OCI-LY1 (cell line): ENCODE data around the gene GSTM2.

Experiments used
- H2AFZ ChIP-seq: fragments of 200-600 bp; sonication (generic), shearing (Covaris generic); 2 replicates; pipeline ENCODE4 v1.6.0; 2014; ENCODE audit warnings: antibody characterized with exemption, mild to moderate bottlenecking, low read length
- H3F3A ChIP-seq: fragments of 200-600 bp; sonication (generic), shearing (Covaris generic); 2 replicates; pipeline ENCODE4 v1.6.0; 2014; ENCODE audit warnings: mild to moderate bottlenecking, antibody characterized with exemption, low read length, moderate library complexity; ENCODE audit not compliant: insufficient read depth
- H3K27ac ChIP-seq: fragments of 200-600 bp; sonication (generic); 2 replicates; pipeline ENCODE4 v1.5.1; 2014; ENCODE audit warnings: low read length, mixed run types, mild to moderate bottlenecking, low read depth; ENCODE audit not compliant: poor library complexity, severe bottlenecking
- H3K27me3 ChIP-seq: fragments of 200-600 bp; sonication (generic); 2 replicates; pipeline ENCODE4 v1.6.0; 2014; ENCODE audit warnings: antibody characterized with exemption, mild to moderate bottlenecking, low read length, moderate library complexity; ENCODE audit not compliant: insufficient read depth
- H3K36me3 ChIP-seq: fragments of 200-600 bp; sonication (generic); 2 replicates; pipeline ENCODE4 v1.6.1; 2014; ENCODE audit warnings: mild to moderate bottlenecking, antibody characterized with exemption, low read length, moderate library complexity, mixed read lengths; ENCODE audit not compliant: insufficient read depth
- H3K4me1 ChIP-seq: fragments of 200-600 bp; sonication (generic); 2 replicates; pipeline ENCODE4 v1.5.1; 2014; ENCODE audit warnings: mild to moderate bottlenecking, low read length, moderate library complexity; ENCODE audit not compliant: insufficient read depth, severe bottlenecking
- H3K4me2 ChIP-seq: fragments of 200-600 bp; sonication (generic), shearing (Covaris generic); 2 replicates; pipeline ENCODE4 v1.6.1; 2014; ENCODE audit warnings: low read length
- H3K4me3 ChIP-seq: fragments of 200-600 bp; sonication (generic); 2 replicates; pipeline ENCODE4 v1.5.1; 2014; ENCODE audit warnings: low read length, low read depth, mild to moderate bottlenecking, mixed read lengths; ENCODE audit not compliant: poor library complexity, severe bottlenecking
- H3K79me2 ChIP-seq: fragments of 200-600 bp; shearing (Covaris generic); 2 replicates; pipeline ENCODE4 v1.6.1; 2016; ENCODE audit warnings: mixed run types, low read length, mixed read lengths; ENCODE audit not compliant: insufficient read depth
- H3K9ac ChIP-seq: fragments of 200-600 bp; sonication (generic), shearing (Covaris generic); 2 replicates; pipeline ENCODE4 v1.6.1; 2014; ENCODE audit warnings: mild to moderate bottlenecking, low read length, mixed read lengths
- H3K9me2 ChIP-seq: fragments of 200-600 bp; sonication (generic), shearing (Covaris generic); 2 replicates; pipeline ENCODE4 v1.6.1; 2014; ENCODE audit warnings: low read depth, mild to moderate bottlenecking, low read length, mixed read lengths
- H3K9me3 ChIP-seq: fragments of 200-600 bp; shearing (Covaris generic); 2 replicates; pipeline ENCODE4 v1.6.1; 2014; ENCODE audit warnings: low read length, mixed read lengths
- H4K20me1 ChIP-seq: fragments of 200-600 bp; sonication (generic), shearing (Covaris generic); 2 replicates; pipeline ENCODE4 v1.6.0; 2016; ENCODE audit warnings: mild to moderate bottlenecking, low read length; ENCODE audit not compliant: insufficient read depth
- CTCF ChIP-seq: fragments of 200-600 bp; sonication (generic), shearing (Covaris generic); IDR thresholded peaks from 2 replicates; pipeline ENCODE4 v1.5.1; 2017; ENCODE audit warnings: mild to moderate bottlenecking, antibody characterized with exemption, low read length, moderate library complexity, mixed read lengths
- EZH2 ChIP-seq: fragments of 200-600 bp; sonication (generic), shearing (Covaris generic); IDR thresholded peaks from 2 replicates; pipeline ENCODE4 v1.8.0; 2017; ENCODE audit warnings: borderline replicate concordance, mixed run types, mild to moderate bottlenecking, antibody characterized with exemption, low read length, moderate library complexity, mixed read lengths

The GSTM2 gene

GRCh38 chr1:109642626-109643025, 25.2 kb upstream of the GSTM2 start:
- H3K27me3 ChIP-seq, result no peaks in the 10 kb centered on the region
- TF ChIP-seq EZH2 (no peak), CTCF (no peak)
- no peaks in the 10 kb centered on the region for H3K79me2 ChIP-seq
- no peak overlapping the region for H3K4me2 ChIP-seq
- no peaks in the 10 kb centered on the region for H3K36me3 ChIP-seq
- H3K9me2 ChIP-seq, result no peaks in the 10 kb centered on the region
- no peak overlapping the region for H3K27ac ChIP-seq
- no peak overlapping the region for H3K4me3 ChIP-seq
- no peaks in the 10 kb centered on the region for H3K9me3 ChIP-seq
- H3F3A ChIP-seq, result no peaks in the 10 kb centered on the region
- H3K4me1 ChIP-seq, result no peaks in the 10 kb centered on the region
- H4K20me1 ChIP-seq, result no peaks in the 10 kb centered on the region
- H2AFZ ChIP-seq, result no peak overlapping the region
- H3K9ac ChIP-seq, result no peak overlapping the region

GRCh38 chr1:109643385-109644230, 24.2 kb upstream of the GSTM2 start:
- Histone ChIP-seq H3K9me3 (no peaks in the 10 kb centered on the region), H3K27ac (no peak overlapping the region), H3K4me2 (no peak overlapping the region; the same call in 1 of the 2 replicates), H4K20me1 (no peaks in the 10 kb centered on the region), H3F3A (no peaks in the 10 kb centered on the region), H3K4me1 (no peaks in the 10 kb centered on the region), H2AFZ (no peak overlapping the region), H3K36me3 (no peaks in the 10 kb centered on the region), H3K4me3 (no peak overlapping the region), H3K27me3 (no peaks in the 10 kb centered on the region), H3K79me2 (no peaks in the 10 kb centered on the region), H3K9me2 (no peaks in the 10 kb centered on the region), H3K9ac (no peak overlapping the region)
- TF ChIP-seq EZH2 (no peak), CTCF (peak; percentile 85)

- H2AFZ ChIP-seq, result no peak overlapping the region
- no peak for TF ChIP-seq CTCF
- TF ChIP-seq EZH2, result no peak
- no peaks in the 10 kb centered on the region for H3F3A ChIP-seq
- H4K20me1 ChIP-seq, result no peaks in the 10 kb centered on the region
- peaks cover 6% of the 10 kb centered on the region for H3K4me1 ChIP-seq
- H3K36me3 ChIP-seq, result no peaks in the 10 kb centered on the region
- H3K9me3 ChIP-seq, result no peaks in the 10 kb centered on the region
- no peak overlapping the region for H3K9ac ChIP-seq
- no peak overlapping the region for H3K4me2 ChIP-seq
- H3K79me2 ChIP-seq, result no peaks in the 10 kb centered on the region
- no peaks in the 10 kb centered on the region for H3K9me2 ChIP-seq
- H3K27me3 ChIP-seq, result no peaks in the 10 kb centered on the region
- H3K4me3 ChIP-seq, result no peak overlapping the region
- no peak overlapping the region for H3K27ac ChIP-seq
Observed at GRCh38 chr1:109644670-109645069, 23.2 kb upstream of the GSTM2 start.
